NCI-H128 (cell line): Measurements from ENCODE around the gene RBL2.
"Not testable (repeated sequence)": the region's sequence is repeated elsewhere in the genome, so short reads cannot be mapped to it uniquely, and the experiment has no call there.

Experiments
- DNase-seq: peaks from one replicate; lab custom pipeline; 2025; ENCODE audit not compliant: unreplicated experiment; lab: John Stamatoyannopoulos, UW

Gene RBL2

GRCh38 chr16:53434377-53435065, at the start of gene RBL2:
Gene RBL2 (plus strand): TSS chr16:53434471. CDS start chr16:53434557, 86 bp downstream.
- DNase-seq, result peak; percentile 7

- DNase-seq, result not testable (repeated sequence)
Measured at GRCh38 chr16:53384610-53385009, 49.7 kb upstream of the RBL2 start.

- no peak for DNase-seq
Measured at GRCh38 chr16:53404959-53405358, 29.3 kb upstream of the RBL2 start.

- DNase-seq, result no peak
Measured at GRCh38 chr16:53412549-53412948, 21.7 kb upstream of the RBL2 start.

- DNase-seq, result no peak
Measured at GRCh38 chr16:53413864-53414263, 20.4 kb upstream of the RBL2 start.

GRCh38 chr16:53414381-53414780, 19.9 kb upstream of the RBL2 start:
- no peak for DNase-seq

GRCh38 chr16:53415504-53415903, 18.8 kb upstream of the RBL2 start:
- peak; percentile 23 for DNase-seq

- no peak for DNase-seq
Measured at GRCh38 chr16:53417011-53417410, 17.3 kb upstream of the RBL2 start.

- no peak for DNase-seq
Measured at GRCh38 chr16:53417976-53418375, 16.3 kb upstream of the RBL2 start.

- not testable (repeated sequence) for DNase-seq
Measured at GRCh38 chr16:53419383-53419709, 14.9 kb upstream of the RBL2 start.

GRCh38 chr16:53421248-53421647, 13.0 kb upstream of the RBL2 start:
- no peak for DNase-seq

GRCh38 chr16:53423968-53424367, 10.3 kb upstream of the RBL2 start:
- DNase-seq, result not testable (repeated sequence)

- no peak for DNase-seq
Measured at GRCh38 chr16:53428681-53429080, 5.6 kb upstream of the RBL2 start.

- DNase-seq, result no peak
Measured at GRCh38 chr16:53429221-53429943, 4.9 kb upstream of the RBL2 start.

- DNase-seq, result no peak
Measured at GRCh38 chr16:53430363-53430762, 3.9 kb upstream of the RBL2 start.

- no peak for DNase-seq
Measured at GRCh38 chr16:53433509-53433908, 762 bp upstream of the RBL2 start.

GRCh38 chr16:53433930-53434376, 318 bp upstream of the RBL2 start:
- no peak for DNase-seq

- DNase-seq, result peak; percentile 24
Measured at GRCh38 chr16:53435066-53435688, 906 bp downstream of the RBL2 start.

GRCh38 chr16:53440125-53440524, 5.9 kb downstream of the RBL2 start:
- DNase-seq, result no peak

- DNase-seq, result no peak
Measured at GRCh38 chr16:53445534-53445933, 11.3 kb downstream of the RBL2 start.

GRCh38 chr16:53446090-53446489, 11.8 kb downstream of the RBL2 start:
- DNase-seq, result no peak
